Measurements from ENCODE around the gene CUEDC2. TPM values are rescaled to one million over a fixed set of nuclear protein-coding genes. Genes with fewer than 3 reads are reported as not detected.
A peak's percentile ranks its signal among the peaks of the same experiment; 100 is the strongest.

CUEDC2 gene
- total RNA-seq, 3 donors from 2014 or later (not counting 1 experiment from before 2014, with no cell fraction given) = 35.0 to 43.0 (median 37.7) TPM

GRCh38 chr10:102413053-102413705 lies 19.2 kb downstream of the CUEDC2 start:
- ATAC-seq (peak in 1 of 3 donors; percentile 13), DNase-seq (peak in 1 of 2 donors; percentile 73)
- Mint-ChIP-seq H3K27me3 (ENCODE audit: low read depth in 2 of 2) (peaks cover 42 to 60% of the 10 kb centered on the region in 2 donors), H3K27ac (no peak overlapping the region), H3K9me3 (no peaks in the 10 kb centered on the region), H3K4me3 (no peak overlapping the region), H3K36me3 (no peaks in the 10 kb centered on the region), H3K4me1 (peaks cover 9 to 22% of the 10 kb centered on the region in 2 donors)
- Histone ChIP-seq H3K27ac (ENCODE audit: low read length) (no peak overlapping the region), H3K4me3 (ENCODE audit: low read length) (no peak overlapping the region), H3K4me1 (ENCODE audit: control insufficient read depth, insufficient read depth, low read length) (peaks cover 20% of the 10 kb centered on the region), H3K9me3 (ENCODE audit: control insufficient read depth, insufficient read depth, low read length) (no peaks in the 10 kb centered on the region), H3K36me3 (ENCODE audit: control insufficient read depth, insufficient read depth, low read length) (no peaks in the 10 kb centered on the region), H3K27me3 (ENCODE audit: control insufficient read depth, insufficient read depth, low read length) (peaks cover 50% of the 10 kb centered on the region)
- intact Hi-C loops (cut with micrococcal nuclease) = no loop called here
- WGBS (ENCODE audit: insufficient coverage) = 25% methylated on average over 5 of the region's 5 CpGs
- no peak for TF ChIP-seq CTCF (IDR thresholded peaks at IDR 0.05)

GRCh38 chr10:102412293-102412692 lies 20.1 kb downstream of the CUEDC2 start:
- H3K36me3 ChIP-seq (ENCODE audit: control insufficient read depth, insufficient read depth, low read length) = no peaks in the 10 kb centered on the region
- peaks cover 49% of the 10 kb centered on the region for H3K27me3 ChIP-seq (ENCODE audit: control insufficient read depth, insufficient read depth, low read length)
- WGBS (ENCODE audit: insufficient coverage) = 94% methylated on average over 10 of the region's 10 CpGs
- H3K4me3 Mint-ChIP-seq = no peak overlapping the region
- H3K4me1 Mint-ChIP-seq = peaks cover 9 to 19% of the 10 kb centered on the region in 2 donors
- no peak for TF ChIP-seq CTCF (IDR thresholded peaks at IDR 0.05)
- peaks cover 20% of the 10 kb centered on the region for H3K4me1 ChIP-seq (ENCODE audit: control insufficient read depth, insufficient read depth, low read length)
- intact Hi-C loops (cut with micrococcal nuclease) = no loop called here
- H3K27ac ChIP-seq (ENCODE audit: low read length) = no peak overlapping the region
- no peaks in the 10 kb centered on the region for H3K9me3 ChIP-seq (ENCODE audit: control insufficient read depth, insufficient read depth, low read length)
- H3K27ac Mint-ChIP-seq = no peak overlapping the region
- H3K27me3 Mint-ChIP-seq (ENCODE audit: low read depth in 2 of 2) = peaks cover 46 to 60% of the 10 kb centered on the region in 2 donors
- no peaks in the 10 kb centered on the region for H3K9me3 Mint-ChIP-seq
- H3K4me3 ChIP-seq (ENCODE audit: low read length) = no peak overlapping the region
- ATAC-seq (no peak), DNase-seq (no peak)
- no peaks in the 10 kb centered on the region for H3K36me3 Mint-ChIP-seq

GRCh38 chr10:102411341-102412255 lies 20.8 kb downstream of the CUEDC2 start:
- H3K27me3 ChIP-seq (ENCODE audit: control insufficient read depth, insufficient read depth, low read length) = peaks cover 42% of the 10 kb centered on the region
- no peak for ATAC-seq

More at GRCh38 chr10:102411341-102412255, 20.8 kb downstream of the CUEDC2 start:
- Histone ChIP-seq H3K36me3 (ENCODE audit: control insufficient read depth, insufficient read depth, low read length) (no peaks in the 10 kb centered on the region), H3K4me3 (ENCODE audit: low read length) (no peak overlapping the region), H3K4me1 (ENCODE audit: control insufficient read depth, insufficient read depth, low read length) (peaks cover 20% of the 10 kb centered on the region), H3K27ac (ENCODE audit: low read length) (no peak overlapping the region), H3K9me3 (ENCODE audit: control insufficient read depth, insufficient read depth, low read length) (no peaks in the 10 kb centered on the region)
- Mint-ChIP-seq H3K27me3 (ENCODE audit: low read depth in 2 of 2) (peaks cover 43 to 56% of the 10 kb centered on the region in 2 donors), H3K9me3 (no peaks in the 10 kb centered on the region), H3K27ac (no peak overlapping the region), H3K36me3 (no peaks in the 10 kb centered on the region), H3K4me1 (peaks cover 9 to 19% of the 10 kb centered on the region in 2 donors), H3K4me3 (peak overlapping the region; percentile 61)
- WGBS (ENCODE audit: insufficient coverage) = 92% methylated on average over 14 of the region's 14 CpGs
- intact Hi-C loops (cut with micrococcal nuclease) = no loop called here
- peak in 1 of 2 donors; percentile 22 for DNase-seq
- TF ChIP-seq CTCF (IDR thresholded peaks at IDR 0.05) = no peak
